Adrenal gland (tissue), 12 donors: ENCODE data around the gene HOXA5. TPM values are rescaled to one million over a fixed set of nuclear protein-coding genes. Genes with fewer than 3 reads are reported as not detected.

ENCODE experiments used
- DNase-seq, 7 donors: peaks; one replicate each; pipeline ENCODE4 v3.0.0-alpha.2; 2019 to 2020
- H3K27ac ChIP-seq, 5 donors: fragments of 200-600 bp; sonication (generic) in 4 of 5; 1 replicate in 3 of 5; 2 replicates in 2 of 5; pipeline versions ENCODE4 v1.5.1 to v1.8.0; 2016 to 2020; ENCODE audit warnings: mild to moderate bottlenecking in 1 of 5
- H3K27me3 ChIP-seq: fragments of 200-600 bp; 2 replicates; pipeline ENCODE4 v1.8.0; 2021
- H3K36me3 ChIP-seq, 2 donors: fragments of 200-600 bp; replicated peaks in 1 of 2; 1 replicate in 1 of 2; 2 replicates in 1 of 2; pipeline versions ENCODE4 v1.5.1 to v1.8.0; 2018 to 2022
- H3K4me1 ChIP-seq, 2 donors: fragments of 200-600 bp; replicated peaks in 1 of 2; 1 replicate in 1 of 2; 2 replicates in 1 of 2; pipeline versions ENCODE4 v1.5.1 to v1.8.0; 2018 to 2021
- H3K4me3 ChIP-seq, 4 donors: fragments of 200-600 bp; sonication (generic) in 3 of 4; one replicate each; pipeline ENCODE4 v1.5.1; 2016 to 2018
- H3K9me3 ChIP-seq, 3 donors: fragments of 200-600 bp; sonication (generic) in 1 of 3; replicated peaks in 1 of 3; 1 replicate in 2 of 3; 2 replicates in 1 of 3; pipeline versions ENCODE4 v1.5.1 to v1.8.0; 2016 to 2021
- POLR2A ChIP-seq, 2 donors: fragments of 450-650 bp; IDR thresholded peaks; one replicate each; pipeline ENCODE4 v1.6.1; 2017; ENCODE audit warnings: antibody characterized with exemption in 2 of 2, mild to moderate bottlenecking in 2 of 2, moderate library complexity in 1 of 2
- WGBS, 4 donors: extraction: QIAGEN DNeasy Blood & Tissue Kit in 2 of 4; methylation state at CpG; one replicate each; pipeline versions ENCODE4 v1.1.5 to v1.1.7; 2013 to 2017; 5-methylcytosine and 5-hydroxymethylcytosine counted together
- intact Hi-C, 2 donors: fragments of 100-400 bp; cut with DNase I; formaldehyde crosslinking; loops; one replicate each; pipeline versions ENCODE4 v1.14.1 to v1.15.0; 2022 to 2023
- polyA plus RNA-seq, 3 donors: library from polyadenylated mRNA; stranded (reverse); fragments of 200-250 nt in 2 of 3; fragments of 350-450 nt in 1 of 3; fragmentation: Illumina TruSeq in 1 of 3; extraction: RNeasy Lipid Tissue Mini Kit (QIAGEN cat#74804) in 1 of 3; gene quantifications; one replicate each; pipeline ENCODE4 v1.2.3, GENCODE V29; 2013 to 2014
- total RNA-seq, 9 donors: library from RNA; depleted of rRNA in 4 of 9; stranded (reverse); fragments of >200 nt in 4 of 9; fragments of 120-200 nt in 1 of 9; fragmentation: NEBNext Ultra II Directional in 1 of 9; extraction: Animal tissue kit (Norgen Biotek cat#: 25700) in 1 of 9; gene quantifications; one replicate each; pipeline versions ENCODE4 v1.1.0 to v1.2.4, GENCODE V29; 2013 to 2023
- TF ChIP-seq, protein P1 (sequence below), 6 experiments: fragments of 450-650 bp in 4 of 6; fragments of 200-600 bp in 2 of 6; sonication (generic) in 1 of 6; IDR thresholded peaks; 1 replicate in 5 of 6; 2 replicates in 1 of 6; pipeline versions ENCODE4 v1.5.1 to v1.8.0; 2016 to 2021; ENCODE audit warnings: antibody characterized with exemption in 6 of 6, mild to moderate bottlenecking in 2 of 6, moderate library complexity in 1 of 6
- donor health status: healthy with polysubstance abuse.
- donor health status: Bipolar disorder and iron deficiency.
- donor health status: DM: yes; HTN: yes; CAD: no.
- donor health status: DM: no; HTN: no; CAD: no.
- donor health status: DM: no; HTN: no; CAD: no.
- donor health status: DM: yes; HTN: yes; CAD: no.

Gene HOXA5
- total and polyA plus RNA-seq, 12 donors = 21.8 to 132 (median 57.0) TPM

DNA sequence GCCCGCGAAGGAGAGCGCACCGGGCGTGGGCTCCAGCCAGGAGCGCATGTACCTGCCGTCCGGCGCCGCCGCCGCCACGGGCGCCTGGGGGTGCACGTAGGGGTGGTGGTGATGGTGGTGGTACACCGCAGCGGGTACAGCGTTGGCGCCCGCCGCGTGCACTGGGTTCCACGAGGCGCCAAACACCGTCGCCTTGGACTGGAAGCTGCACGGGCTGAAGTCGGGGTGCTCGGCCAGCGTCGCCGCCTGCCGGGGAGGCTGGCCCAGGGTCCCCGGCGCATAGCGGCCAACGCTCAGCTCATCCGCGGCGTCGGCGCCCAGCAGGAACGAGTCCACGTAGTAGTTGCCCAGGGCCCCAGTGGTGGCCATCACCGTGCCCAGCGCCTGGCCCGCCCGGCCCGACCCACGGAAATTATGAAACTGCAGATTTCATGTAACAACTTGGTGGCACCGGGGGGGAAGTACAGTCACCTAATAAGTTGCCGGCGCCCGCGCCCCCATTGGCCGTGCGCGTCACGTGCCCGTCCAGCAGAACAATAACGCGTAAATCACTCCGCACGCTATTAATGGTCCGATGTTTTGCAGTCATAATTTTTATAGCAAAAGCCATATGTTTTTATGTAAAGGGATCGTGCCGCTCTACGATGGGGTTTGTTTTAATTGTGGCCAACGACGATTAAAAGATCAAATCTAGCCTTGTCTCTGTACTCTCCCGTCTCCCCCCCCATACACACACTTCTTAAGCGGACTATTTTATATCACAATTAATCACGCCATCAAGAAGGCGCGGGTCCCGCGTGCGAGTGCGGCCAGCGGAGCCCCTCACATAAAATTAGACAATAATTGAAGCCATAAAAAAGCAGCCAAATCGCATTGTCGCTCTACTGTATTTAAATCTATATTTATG, 21.9 kb upstream of the HOXA5 start, which contains the start of gene HOXA9:
TSS of gene HOXA9 (minus strand) at position 449 of the 907 bp plus-strand sequence. CDS start at position 369, 80 bp downstream.
- Histone ChIP-seq H3K9me3 (no peaks in the 10 kb centered on the region), H3K36me3 (no peaks in the 10 kb centered on the region), H3K4me1 (peaks cover 3 to 21% of the 10 kb centered on the region in 2 donors), H3K27ac (peak within 1 kb of the TSS in 4 of 5 donors; percentile 5 to 74 (median 62)), H3K4me3 (peak within 1 kb of the TSS in 2 of 4 donors; percentile 43 to 60), H3K27me3 (peaks cover 51% of the 10 kb centered on the region)
- WGBS, 4 donors = 3 to 6% (median 5%) methylated on average over 28 to 82 of the region's 82 CpGs
- peak; percentile 82 to 92 (median 87) for DNase-seq
- intact Hi-C loops = loop anchor here (10.0 kb wide), 3 partner anchors 791 to 1281 kb away; no protein-coding TSS in a partner anchor
- peak in 1 of 2 donors; percentile 59 for TF ChIP-seq POLR2A (IDR thresholded peaks at IDR 0.05)
- TF ChIP-seq, protein P1, sequence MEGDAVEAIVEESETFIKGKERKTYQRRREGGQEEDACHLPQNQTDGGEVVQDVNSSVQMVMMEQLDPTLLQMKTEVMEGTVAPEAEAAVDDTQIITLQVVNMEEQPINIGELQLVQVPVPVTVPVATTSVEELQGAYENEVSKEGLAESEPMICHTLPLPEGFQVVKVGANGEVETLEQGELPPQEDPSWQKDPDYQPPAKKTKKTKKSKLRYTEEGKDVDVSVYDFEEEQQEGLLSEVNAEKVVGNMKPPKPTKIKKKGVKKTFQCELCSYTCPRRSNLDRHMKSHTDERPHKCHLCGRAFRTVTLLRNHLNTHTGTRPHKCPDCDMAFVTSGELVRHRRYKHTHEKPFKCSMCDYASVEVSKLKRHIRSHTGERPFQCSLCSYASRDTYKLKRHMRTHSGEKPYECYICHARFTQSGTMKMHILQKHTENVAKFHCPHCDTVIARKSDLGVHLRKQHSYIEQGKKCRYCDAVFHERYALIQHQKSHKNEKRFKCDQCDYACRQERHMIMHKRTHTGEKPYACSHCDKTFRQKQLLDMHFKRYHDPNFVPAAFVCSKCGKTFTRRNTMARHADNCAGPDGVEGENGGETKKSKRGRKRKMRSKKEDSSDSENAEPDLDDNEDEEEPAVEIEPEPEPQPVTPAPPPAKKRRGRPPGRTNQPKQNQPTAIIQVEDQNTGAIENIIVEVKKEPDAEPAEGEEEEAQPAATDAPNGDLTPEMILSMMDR (IDR thresholded peaks at IDR 0.05) = no peak

GRCh38 chr7:27164367-27165088, 21.0 kb upstream of the HOXA5 start:
- WGBS, 4 donors = 22 to 40% (median 23%) methylated on average over 23 to 47 of the region's 47 CpGs

DNA sequence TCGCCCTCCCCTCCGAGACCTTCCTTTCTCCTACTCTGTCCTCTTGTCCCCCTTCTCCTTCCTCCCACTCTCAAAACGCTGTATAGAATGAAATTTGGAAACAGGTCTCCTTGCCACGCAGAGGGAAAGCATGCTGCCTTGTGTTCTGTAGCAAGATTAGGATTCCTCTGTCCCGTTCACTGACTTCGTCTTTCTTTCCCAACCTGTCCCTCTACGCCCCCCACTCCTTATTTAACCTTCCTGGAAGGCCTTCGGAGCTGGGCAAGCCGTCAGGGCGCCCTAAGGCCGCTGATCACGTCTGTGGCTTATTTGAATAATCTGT, 20.5 kb upstream of the HOXA5 start:
- Histone ChIP-seq H3K27me3 (peaks cover 38% of the 10 kb centered on the region), H3K4me3 (peak overlapping the region in 2 of 4 donors; percentile 7 to 60), H3K36me3 (no peaks in the 10 kb centered on the region), H3K27ac (peak overlapping the region in 2 of 5 donors; percentile 74), H3K4me1 (peaks cover 4 to 24% of the 10 kb centered on the region in 2 donors), H3K9me3 (no peaks in the 10 kb centered on the region)
- DNase-seq = no peak
- TF ChIP-seq, protein P1 (IDR thresholded peaks at IDR 0.05) = no peak
- TF ChIP-seq POLR2A (IDR thresholded peaks at IDR 0.05) = no peak
- intact Hi-C loops = loop anchor here (5.0 to 10.0 kb wide), 4 partner anchors 789 to 1279 kb away; no protein-coding TSS in a partner anchor
- 52 to 61% (median 58%) methylated on average over 12 of the region's 12 CpGs for WGBS, 4 donors

More at GRCh38 chr7:27164367-27165088, 21.0 kb upstream of the HOXA5 start:
- TF ChIP-seq, protein P1 (IDR thresholded peaks at IDR 0.05) = peak in 2 of 6 experiments; percentile 9 to 22
- no peak for TF ChIP-seq POLR2A (IDR thresholded peaks at IDR 0.05)
- Histone ChIP-seq H3K4me3 (peak overlapping the region in 2 of 4 donors; percentile 43 to 60), H3K27me3 (peaks cover 43% of the 10 kb centered on the region), H3K9me3 (no peaks in the 10 kb centered on the region), H3K36me3 (no peaks in the 10 kb centered on the region), H3K4me1 (peaks cover 4 to 24% of the 10 kb centered on the region in 2 donors), H3K27ac (peak overlapping the region in 3 of 5 donors; percentile 5 to 74 (median 74))
- intact Hi-C loops = loop anchor here (5.0 to 10.0 kb wide), 4 partner anchors 790 to 1280 kb away; no protein-coding TSS in a partner anchor
- peak in 2 of 7 donors; percentile 34 to 48 for DNase-seq
